Measurements from ENCODE around the gene MRLN. TPM values are rescaled to one million over a fixed set of nuclear protein-coding genes. Genes with fewer than 3 reads are reported as not detected.
"Not testable (repeated sequence)": the region's sequence is repeated elsewhere in the genome, so short reads cannot be mapped to it uniquely, and the experiment has no call there.

The MRLN gene
- total RNA-seq, 4 donors from 2014 or later = not detected

- no peak for TF ChIP-seq CTCF (IDR thresholded peaks at IDR 0.05)
- DNase-seq (ENCODE audit: low spot score) = no peak
- ATAC-seq (ENCODE audit: low FRiP score) = peak; percentile 51
Observed at GRCh38 chr10:59757966-59758365, 4.7 kb upstream of the MRLN start.

GRCh38 chr10:59754951-59755350, 1.7 kb upstream of the MRLN start:
- no peak for DNase-seq (ENCODE audit: low spot score)
- TF ChIP-seq CTCF (IDR thresholded peaks at IDR 0.05) = no peak
- no peak for ATAC-seq (ENCODE audit: low FRiP score)

GRCh38 chr10:59752278-59752940, 846 bp downstream of the MRLN start:
- DNase-seq (ENCODE audit: low spot score) (no peak), ATAC-seq (ENCODE audit: low FRiP score) (no peak)
- TF ChIP-seq CTCF (IDR thresholded peaks at IDR 0.05) = no peak

- ATAC-seq (ENCODE audit: low FRiP score) = peak; percentile 91
- TF ChIP-seq CTCF (IDR thresholded peaks at IDR 0.05) = no peak
- no peak for DNase-seq (ENCODE audit: low spot score)
Observed at GRCh38 chr10:59750155-59750945, 2.9 kb downstream of the MRLN start.

- DNase-seq (ENCODE audit: low spot score) (no peak), ATAC-seq (ENCODE audit: low FRiP score) (no peak)
- no peak for TF ChIP-seq CTCF (IDR thresholded peaks at IDR 0.05)
Observed at GRCh38 chr10:59748834-59749233, 4.4 kb downstream of the MRLN start.

GRCh38 chr10:59745163-59745650, 8.0 kb downstream of the MRLN start:
- ATAC-seq (ENCODE audit: low FRiP score) = no peak
- no peak for TF ChIP-seq CTCF (IDR thresholded peaks at IDR 0.05)
- DNase-seq (ENCODE audit: low spot score) = no peak

- ATAC-seq (ENCODE audit: low FRiP score); DNase-seq (ENCODE audit: low spot score): not testable (repeated sequence)
Observed at GRCh38 chr10:59744762-59745161, 8.5 kb downstream of the MRLN start.

- not testable (repeated sequence) for ATAC-seq (ENCODE audit: low FRiP score); DNase-seq (ENCODE audit: low spot score)
Observed at GRCh38 chr10:59744156-59744555, 9.1 kb downstream of the MRLN start.

Data from omental fat pad (tissue), 4 donors.